Endothelial cell (in vitro differentiated cells): ENCODE measurements around the gene SFTPB. TPM values are rescaled to one million over a fixed set of nuclear protein-coding genes. Genes with fewer than 3 reads are reported as not detected.

Source experiments
- DNase-seq: peaks from one replicate; pipeline ENCODE4 v3.0.0; 2021; ENCODE audit warnings: low spot score
- H3K27ac Mint-ChIP-seq: one replicate; pipeline ENCODE4 v1.8.0; 2021; ENCODE audit warnings: mixed read lengths, inconsistent platforms; ENCODE audit not compliant: unreplicated experiment
- H3K27me3 Mint-ChIP-seq: one replicate; pipeline ENCODE4 v1.8.0; 2021; ENCODE audit warnings: mild to moderate bottlenecking, moderate library complexity, mixed read lengths, inconsistent platforms; ENCODE audit not compliant: unreplicated experiment
- H3K36me3 Mint-ChIP-seq: one replicate; pipeline ENCODE4 v1.8.0; 2021; ENCODE audit warnings: mild to moderate bottlenecking, low read depth, mixed read lengths, inconsistent platforms; ENCODE audit not compliant: unreplicated experiment
- H3K4me1 Mint-ChIP-seq: one replicate; pipeline ENCODE4 v1.8.0; 2021; ENCODE audit warnings: mild to moderate bottlenecking, mixed read lengths, inconsistent platforms; ENCODE audit not compliant: unreplicated experiment
- H3K4me3 Mint-ChIP-seq: one replicate; pipeline ENCODE4 v1.8.0; 2021; ENCODE audit warnings: mild to moderate bottlenecking, mixed read lengths, inconsistent platforms; ENCODE audit not compliant: unreplicated experiment
- H3K9me3 Mint-ChIP-seq: one replicate; pipeline ENCODE4 v1.8.0; 2021; ENCODE audit warnings: mixed read lengths, inconsistent platforms; ENCODE audit not compliant: unreplicated experiment
- CTCF ChIP-seq: fragments of 200-600 bp; sonication (generic); IDR thresholded peaks from one replicate; pipeline ENCODE4 v1.5.0; 2021; ENCODE audit warnings: antibody characterized with exemption; ENCODE audit not compliant: unreplicated experiment
- total RNA-seq: library from RNA; stranded (reverse); fragmentation: NEBNext Ultra II Directional; extraction: Animal tissue kit (Norgen Biotek cat#: 25700); gene quantifications from one replicate; pipeline ENCODE4 v1.2.1, GENCODE V29; 2021; ENCODE audit not compliant: unreplicated experiment

SFTPB gene
- total RNA-seq, 1 donor from 2014 or later, result not detected

GRCh38 chr2:85697096-85697495 lies 29.1 kb upstream of the SFTPB start:
- Mint-ChIP-seq H3K36me3 (no peaks in the 10 kb centered on the region), H3K27ac (no peak overlapping the region), H3K4me3 (no peak overlapping the region), H3K9me3 (no peaks in the 10 kb centered on the region), H3K27me3 (peaks cover 3% of the 10 kb centered on the region), H3K4me1 (no peaks in the 10 kb centered on the region)
- no peak for TF ChIP-seq CTCF
- DNase-seq, result no peak

DNA sequence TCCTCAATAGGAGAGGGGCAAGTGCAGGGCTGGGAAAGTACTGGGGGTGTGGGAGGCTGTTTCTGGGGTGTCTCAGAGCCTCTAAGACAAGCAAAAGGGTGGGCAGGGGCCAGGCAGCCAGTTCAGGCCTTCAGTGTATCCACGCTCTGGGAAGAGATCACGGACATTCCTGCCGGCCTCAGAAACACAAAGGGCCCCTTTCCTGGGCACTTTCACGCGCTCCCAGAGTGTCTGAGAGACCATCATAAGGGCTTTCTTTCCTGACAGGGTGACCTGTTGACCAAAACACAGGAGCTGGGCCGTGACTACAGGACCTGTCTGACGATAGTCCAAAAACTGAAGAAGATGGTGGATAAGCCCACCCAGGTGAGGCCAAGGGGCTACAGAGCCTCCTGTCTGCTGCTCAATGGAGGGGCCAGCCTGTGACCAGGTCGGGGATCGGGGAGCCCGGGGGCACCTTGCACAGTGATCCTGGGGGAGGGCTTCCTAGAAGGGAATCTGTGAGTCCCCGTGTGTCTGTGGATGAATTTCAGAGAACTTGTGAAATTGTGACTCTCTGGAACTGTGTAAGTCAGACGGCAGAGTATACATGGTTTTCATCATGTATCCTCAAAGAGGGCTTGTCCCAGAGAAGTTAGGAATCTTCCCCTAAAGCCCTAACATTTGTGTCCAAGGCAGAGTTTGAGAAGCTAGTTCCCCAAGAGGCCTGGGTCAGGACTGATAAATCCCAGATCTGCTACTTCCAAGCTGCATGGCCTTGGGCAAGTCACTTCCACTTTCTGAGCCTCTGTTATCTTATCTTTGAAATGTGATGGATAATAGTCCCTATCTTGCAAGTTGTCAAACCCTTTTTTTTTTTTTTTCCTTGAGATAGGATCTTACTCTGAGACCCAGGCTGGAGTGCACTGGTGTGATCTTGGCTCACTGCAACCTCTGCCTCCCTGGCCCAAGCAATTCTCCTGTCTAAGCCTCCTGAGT lies 28.0 kb upstream of the SFTPB start:
- TF ChIP-seq CTCF, result no peak
- no peak for DNase-seq
- Mint-ChIP-seq H3K27ac (no peak overlapping the region), H3K36me3 (no peaks in the 10 kb centered on the region), H3K4me1 (no peaks in the 10 kb centered on the region), H3K27me3 (peaks cover 3% of the 10 kb centered on the region), H3K9me3 (no peaks in the 10 kb centered on the region), H3K4me3 (no peak overlapping the region)

DNA sequence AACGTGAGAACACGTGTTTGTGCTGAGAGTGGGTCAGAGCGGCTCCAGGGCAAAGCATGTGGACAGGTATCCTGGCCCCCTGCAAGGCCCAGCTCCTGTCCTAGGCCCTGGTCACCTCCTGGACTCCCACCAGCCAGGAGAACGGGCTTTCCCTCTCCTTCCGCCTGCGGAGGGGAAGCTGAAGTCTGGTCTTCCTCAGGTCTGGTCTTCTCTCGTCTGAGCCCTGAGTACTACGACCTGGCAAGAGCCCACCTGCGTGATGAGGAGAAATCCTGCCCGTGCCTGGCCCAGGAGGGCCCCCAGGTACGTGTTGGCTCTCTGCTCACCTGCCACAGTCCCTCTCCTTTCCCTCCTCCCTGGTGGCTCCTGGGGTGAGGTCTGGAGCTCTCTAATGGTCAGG lies 27.1 kb upstream of the SFTPB start:
- H3K9me3 Mint-ChIP-seq, result no peaks in the 10 kb centered on the region
- no peaks in the 10 kb centered on the region for H3K4me1 Mint-ChIP-seq
- H3K4me3 Mint-ChIP-seq, result no peak overlapping the region
- H3K27me3 Mint-ChIP-seq, result peaks cover 3% of the 10 kb centered on the region
- no peak overlapping the region for H3K27ac Mint-ChIP-seq
- no peak for TF ChIP-seq CTCF
- H3K36me3 Mint-ChIP-seq, result no peaks in the 10 kb centered on the region
- DNase-seq, result no peak

DNA sequence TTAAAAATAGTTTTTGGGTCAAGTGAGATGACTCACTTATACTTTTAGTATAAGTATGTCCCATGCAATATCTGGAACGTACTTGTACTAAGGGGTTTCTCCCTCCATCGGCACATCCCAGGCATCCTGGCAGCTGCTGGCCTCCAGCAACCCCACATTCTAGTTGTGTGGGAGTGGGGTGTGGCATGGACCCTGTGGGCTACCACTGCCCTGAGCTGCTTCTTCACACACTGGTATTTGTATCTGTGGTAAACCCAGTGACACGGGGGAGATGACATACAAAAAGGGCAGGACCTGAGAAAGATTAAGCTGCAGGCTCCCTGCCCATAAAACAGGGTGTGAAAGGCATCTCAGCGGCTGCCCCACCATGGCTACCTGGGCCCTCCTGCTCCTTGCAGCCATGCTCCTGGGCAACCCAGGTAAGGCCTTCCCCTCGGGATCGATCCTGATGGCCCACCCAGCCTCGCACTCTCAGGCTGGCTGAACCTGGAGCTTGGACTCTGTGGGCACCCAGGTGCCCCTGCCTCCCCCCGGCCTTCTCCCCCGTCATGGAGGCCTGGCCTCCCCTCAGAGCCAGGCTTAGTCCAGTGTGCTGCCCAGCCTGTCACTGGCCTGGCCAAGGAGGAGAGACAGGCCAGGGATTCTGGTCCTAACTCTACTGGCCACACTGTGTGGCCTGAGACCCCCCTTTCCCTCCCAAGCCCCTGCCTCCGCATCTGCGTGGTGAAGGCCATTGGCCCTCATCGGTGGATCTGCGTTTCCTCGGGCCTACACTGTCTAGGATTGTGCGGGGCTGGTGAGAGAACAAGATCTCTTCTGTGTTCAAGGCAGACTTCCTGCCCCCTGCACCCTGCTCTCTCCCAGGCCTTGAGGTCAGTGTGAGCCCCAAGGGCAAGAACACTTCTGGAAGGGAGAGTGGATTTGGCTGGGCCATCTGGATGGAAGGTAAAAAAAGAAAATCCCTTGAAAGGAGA lies 26.3 kb upstream of the SFTPB start, which contains the start of gene GNLY:
Gene GNLY (plus strand): TSS at position 307 of the 974 bp plus-strand sequence. CDS start 61 bp downstream, at position 368.
- Mint-ChIP-seq H3K27ac (no peak within 1 kb of the TSS), H3K36me3 (no peaks in the 10 kb centered on the region), H3K27me3 (peaks cover 3% of the 10 kb centered on the region), H3K4me1 (no peaks in the 10 kb centered on the region), H3K9me3 (no peaks in the 10 kb centered on the region), H3K4me3 (no peak within 1 kb of the TSS)
- TF ChIP-seq CTCF, result no peak
- DNase-seq, result no peak
